Body of pancreas (tissue), 4 donors: ENCODE measurements around the gene WDR46. TPM values are rescaled to one million over a fixed set of nuclear protein-coding genes. Genes with fewer than 3 reads are reported as not detected.
A peak's percentile ranks its signal among the peaks of the same experiment; 100 is the strongest.

Source experiments
- ATAC-seq: fragments of 150-250 bp; one replicate; pipeline ENCODE4 v1.9.1; 2016
- DNase-seq, 4 donors: peaks; one replicate each; pipeline ENCODE4 v3.0.0-alpha.2; 2019
- H3K27ac ChIP-seq, 4 donors: fragments of 200-600 bp; sonication (generic); 1 replicate in 3 of 4; 2 replicates in 1 of 4; pipeline versions ENCODE4 v1.5.1 to v1.6.1; 2016 to 2019; ENCODE audit warnings: mild to moderate bottlenecking in 1 of 4, mixed read lengths in 1 of 4, moderate library complexity in 1 of 4
- H3K27me3 ChIP-seq, 2 donors: fragments of 200-600 bp; sonication (generic); one replicate each; pipeline ENCODE4 v1.6.0; 2016; ENCODE audit warnings: mild to moderate bottlenecking in 1 of 2
- H3K36me3 ChIP-seq, 2 donors: fragments of 200-600 bp; sonication (generic); replicated peaks in 1 of 2; 2 replicates each; pipeline ENCODE4 v1.5.1; 2016; ENCODE audit warnings: low read depth in 2 of 2; ENCODE audit not compliant: insufficient read depth in 1 of 2
- H3K4me1 ChIP-seq: fragments of 200-600 bp; sonication (generic); one replicate; pipeline ENCODE4 v1.6.0; 2016
- H3K4me3 ChIP-seq, 2 donors: fragments of 200-600 bp; sonication (generic); 1 replicate in 1 of 2; 2 replicates in 1 of 2; pipeline ENCODE4 v1.5.1; 2016 to 2019
- H3K9me3 ChIP-seq, 3 donors: fragments of 200-600 bp; sonication (generic); 1 replicate in 2 of 3; 2 replicates in 1 of 3; pipeline ENCODE4 v1.5.1; 2016
- CTCF ChIP-seq, 7 experiments: fragments of 450-650 bp in 4 of 7; fragments of 200-600 bp in 3 of 7; sonication (generic) in 3 of 7; IDR thresholded peaks; one replicate each; pipeline ENCODE4 v1.5.1; 2016 to 2019; ENCODE audit warnings: antibody characterized with exemption in 7 of 7
- POLR2A ChIP-seq, 3 donors: fragments of 450-650 bp; IDR thresholded peaks; one replicate each; pipeline ENCODE4 v1.6.1; 2016; ENCODE audit warnings: antibody characterized with exemption in 3 of 3, mild to moderate bottlenecking in 2 of 3
- WGBS, 2 donors: methylation state at CpG; one replicate each; pipeline ENCODE4 v1.1.5; 2017; 5-methylcytosine and 5-hydroxymethylcytosine counted together
- intact Hi-C: fragments of 100-400 bp; cut with DNase I; formaldehyde crosslinking; loops from one replicate; pipeline ENCODE4 v1.15.1; 2023
- total RNA-seq, 2 donors: library from RNA; depleted of rRNA; stranded (reverse); fragments of >200 nt; gene quantifications; one replicate each; pipeline ENCODE4 v1.1.0, GENCODE V29; 2016

Gene WDR46
- total RNA-seq, 2 donors from 2014 or later, result 27.8 to 43.2 TPM

- 67% methylated on average over 5 of the region's 5 CpGs; no CpG with 5 or more reads in 1 of the 2 donors for WGBS, 2 donors
- intact Hi-C loops, result no loop called here
- Histone ChIP-seq H3K9me3 (no peaks in the 10 kb centered on the region), H3K4me3 (no peak overlapping the region), H3K27me3 (no peaks in the 10 kb centered on the region), H3K4me1 (peaks cover 26% of the 10 kb centered on the region), H3K36me3 (peaks cover 0 to 8% of the 10 kb centered on the region in 2 donors), H3K27ac (peak overlapping the region in 1 of 4 donors; percentile 17)
- DNase-seq, result peak in 1 of 4 donors; percentile 26
- TF ChIP-seq POLR2A (IDR thresholded peaks at IDR 0.05), result no peak
- peak in 5 of 7 experiments; percentile 34 to 63 (median 55) for TF ChIP-seq CTCF (IDR thresholded peaks at IDR 0.05)
- peak; percentile 25 for ATAC-seq
Measured at GRCh38 chr6:33279971-33280511, 9.0 kb downstream of the WDR46 start.

- intact Hi-C loops, result no loop called here
Measured at GRCh38 chr6:33279257-33279695, 9.8 kb downstream of the WDR46 start.

GRCh38 chr6:33278810-33279209, 10.2 kb downstream of the WDR46 start:
- 86% methylated on average over 3 of the region's 3 CpGs for WGBS, 2 donors
- ATAC-seq (no peak), DNase-seq (no peak)
- no peak overlapping the region for H3K4me3 ChIP-seq
- peaks cover 0 to 13% of the 10 kb centered on the region in 2 donors for H3K36me3 ChIP-seq
- TF ChIP-seq POLR2A (IDR thresholded peaks at IDR 0.05) (no peak), CTCF (IDR thresholded peaks at IDR 0.05) (no peak)
- no peaks in the 10 kb centered on the region for H3K27me3 ChIP-seq
- intact Hi-C loops, result no loop called here
- peaks cover 38% of the 10 kb centered on the region for H3K4me1 ChIP-seq
- H3K27ac ChIP-seq, result no peak overlapping the region
- H3K9me3 ChIP-seq, result no peaks in the 10 kb centered on the region

More at GRCh38 chr6:33279257-33279695, 9.8 kb downstream of the WDR46 start:
- TF ChIP-seq CTCF (IDR thresholded peaks at IDR 0.05) (no peak), POLR2A (IDR thresholded peaks at IDR 0.05) (no peak)
- ATAC-seq (no peak), DNase-seq (peak in 1 of 4 donors; percentile 30)
- Histone ChIP-seq H3K36me3 (peaks cover 0 to 13% of the 10 kb centered on the region in 2 donors), H3K4me3 (no peak overlapping the region), H3K27ac (no peak overlapping the region), H3K4me1 (peaks cover 34% of the 10 kb centered on the region), H3K9me3 (no peaks in the 10 kb centered on the region), H3K27me3 (no peaks in the 10 kb centered on the region)
- 74 to 90% methylated on average over 4 to 13 of the region's 13 CpGs for WGBS, 2 donors

- H3K36me3 ChIP-seq, result peaks cover 0 to 13% of the 10 kb centered on the region in 2 donors
- H3K4me1 ChIP-seq, result peaks cover 43% of the 10 kb centered on the region
- 75 to 80% methylated on average over 7 to 9 of the region's 9 CpGs for WGBS, 2 donors
- H3K27ac ChIP-seq, result peak overlapping the region in 2 of 4 donors; percentile 80 to 82
- H3K4me3 ChIP-seq, result no peak overlapping the region
- no peaks in the 10 kb centered on the region for H3K9me3 ChIP-seq
- ATAC-seq (no peak), DNase-seq (no peak)
- no peaks in the 10 kb centered on the region for H3K27me3 ChIP-seq
- intact Hi-C loops, result no loop called here
- TF ChIP-seq CTCF (IDR thresholded peaks at IDR 0.05) (no peak), POLR2A (IDR thresholded peaks at IDR 0.05) (no peak)
Measured at GRCh38 chr6:33278392-33278741, 10.7 kb downstream of the WDR46 start.
